Ectodermal cell (in vitro differentiated cells): Measurements from ENCODE around the gene ZBTB17.

ENCODE experiments used
- H3K27ac ChIP-seq: 2 replicates; pipeline ENCODE4 v1.7.0; 2013; ENCODE audit warnings: mild to moderate bottlenecking, low read depth, low read length; ENCODE audit not compliant: insufficient read depth, poor library complexity, severe bottlenecking
- H3K27me3 ChIP-seq: 2 replicates; pipeline ENCODE4 v1.7.0; 2013; ENCODE audit warnings: mild to moderate bottlenecking, low read length; ENCODE audit not compliant: insufficient read depth, control insufficient read depth, poor library complexity, severe bottlenecking
- H3K36me3 ChIP-seq: one replicate; pipeline ENCODE4 v1.7.0; 2013; ENCODE audit warnings: low read length; ENCODE audit not compliant: control insufficient read depth, insufficient read depth
- H3K4me1 ChIP-seq: one replicate; pipeline ENCODE4 v1.7.0; 2013; ENCODE audit warnings: low read length; ENCODE audit not compliant: control insufficient read depth, insufficient read depth
- H3K4me3 ChIP-seq: 2 replicates; pipeline ENCODE4 v1.7.0; 2013; ENCODE audit warnings: low read depth, low read length, control low read depth; ENCODE audit not compliant: insufficient read depth
- H3K9me3 ChIP-seq: 2 replicates; pipeline ENCODE4 v1.7.0; 2013; ENCODE audit warnings: mild to moderate bottlenecking, low read length, moderate library complexity; ENCODE audit not compliant: control insufficient read depth
- WGBS, 2 experiments: methylation state at CpG; one replicate each; pipeline ENCODE4 v1.1.7; 2013; ENCODE audit warnings: missing lambda C conversion rate in 2 of 2; 5-methylcytosine and 5-hydroxymethylcytosine counted together

ZBTB17 gene

GRCh38 chr1:15947382-15948090 is 28.4 kb downstream of the ZBTB17 start:
- H3K36me3 ChIP-seq = peaks cover 31% of the 10 kb centered on the region
- WGBS, 2 experiments = 86 to 90% methylated on average over 10 of the region's 10 CpGs

GRCh38 chr1:15946571-15947381 is 29.1 kb downstream of the ZBTB17 start:
- peaks cover 26% of the 10 kb centered on the region for H3K4me1 ChIP-seq

More at GRCh38 chr1:15947382-15948090, 28.4 kb downstream of the ZBTB17 start:
- Histone ChIP-seq H3K27ac (no peak overlapping the region), H3K27me3 (no peaks in the 10 kb centered on the region), H3K9me3 (no peaks in the 10 kb centered on the region), H3K4me3 (no peak overlapping the region), H3K4me1 (peaks cover 33% of the 10 kb centered on the region)

DNA sequence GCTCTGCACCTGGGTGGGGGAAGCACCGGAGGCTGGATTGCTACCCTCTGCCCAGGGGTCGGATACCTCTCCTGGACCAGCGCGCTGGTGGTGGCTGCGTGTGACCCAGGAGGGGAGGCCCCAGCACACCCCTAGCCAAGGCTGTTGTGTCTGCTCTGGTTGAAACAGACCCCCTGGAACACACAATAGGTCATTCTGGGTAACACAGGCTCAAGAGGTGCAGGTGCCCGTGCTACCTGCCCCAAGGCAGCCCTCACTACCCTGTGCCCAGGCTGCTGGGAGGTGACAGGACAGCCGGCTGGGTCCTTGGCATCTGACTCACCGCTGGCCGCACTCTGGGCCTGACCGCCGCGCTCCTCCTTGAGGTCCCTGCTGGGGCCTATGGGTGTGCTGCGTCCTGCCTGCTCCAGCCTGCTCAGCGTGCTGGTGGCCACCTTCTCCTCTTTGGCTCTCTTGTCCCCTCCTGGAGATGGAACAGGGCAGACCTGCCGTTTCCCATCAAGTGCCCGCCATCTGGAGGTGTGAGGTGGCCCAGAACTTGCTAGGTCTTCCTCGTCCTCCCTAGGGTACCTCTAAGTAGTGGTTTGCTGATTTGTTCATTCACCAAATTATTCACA is 30.0 kb downstream of the ZBTB17 start:
- H3K27me3 ChIP-seq = no peaks in the 10 kb centered on the region
- H3K4me3 ChIP-seq = no peak overlapping the region
- peaks cover 42% of the 10 kb centered on the region for H3K36me3 ChIP-seq
- peaks cover 22% of the 10 kb centered on the region for H3K4me1 ChIP-seq
- H3K27ac ChIP-seq = no peak overlapping the region
- 94 to 95% methylated on average over 17 of the region's 17 CpGs for WGBS, 2 experiments
- no peaks in the 10 kb centered on the region for H3K9me3 ChIP-seq

More at GRCh38 chr1:15946571-15947381, 29.1 kb downstream of the ZBTB17 start:
- H3K4me3 ChIP-seq = no peak overlapping the region
- H3K27ac ChIP-seq = no peak overlapping the region
- H3K36me3 ChIP-seq = peaks cover 37% of the 10 kb centered on the region
- H3K9me3 ChIP-seq = no peaks in the 10 kb centered on the region
- H3K27me3 ChIP-seq = no peaks in the 10 kb centered on the region
- 94 to 95% methylated on average over 18 of the region's 18 CpGs for WGBS, 2 experiments

- H3K9me3 ChIP-seq = no peaks in the 10 kb centered on the region
- peaks cover 21% of the 10 kb centered on the region for H3K4me1 ChIP-seq
- no peaks in the 10 kb centered on the region for H3K27me3 ChIP-seq
- H3K4me3 ChIP-seq = no peak overlapping the region
- 94 to 95% methylated on average over 39 of the region's 39 CpGs for WGBS, 2 experiments
- peaks cover 49% of the 10 kb centered on the region for H3K36me3 ChIP-seq
- no peak overlapping the region for H3K27ac ChIP-seq
Observed at GRCh38 chr1:15945011-15945831, 30.7 kb downstream of the ZBTB17 start.

GRCh38 chr1:15944308-15945010 is 31.4 kb downstream of the ZBTB17 start:
- Histone ChIP-seq H3K9me3 (no peaks in the 10 kb centered on the region), H3K27me3 (no peaks in the 10 kb centered on the region), H3K36me3 (peaks cover 49% of the 10 kb centered on the region), H3K4me1 (peaks cover 13% of the 10 kb centered on the region), H3K4me3 (no peak overlapping the region), H3K27ac (no peak overlapping the region)
- 95 to 96% methylated on average over 55 of the region's 55 CpGs for WGBS, 2 experiments

DNA sequence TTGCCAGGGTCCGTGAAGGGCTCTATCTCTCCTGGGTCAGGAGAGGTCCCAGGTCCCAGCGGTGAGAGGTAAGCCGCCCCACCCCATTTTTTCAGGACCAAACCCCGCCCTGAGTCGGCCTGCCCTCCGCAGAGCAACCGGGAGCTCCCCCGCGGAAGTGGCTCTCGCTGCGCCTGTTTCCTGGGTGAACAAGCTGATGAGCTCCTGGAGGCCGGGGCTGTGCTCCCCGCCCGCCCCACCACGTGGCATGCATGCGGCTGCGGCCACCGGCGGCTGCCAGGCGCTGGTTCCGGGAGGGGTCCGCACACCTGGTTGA is 32.0 kb downstream of the ZBTB17 start:
- H3K36me3 ChIP-seq = peaks cover 52% of the 10 kb centered on the region
- peaks cover 8% of the 10 kb centered on the region for H3K4me1 ChIP-seq
- 96 to 97% methylated on average over 22 of the region's 22 CpGs for WGBS, 2 experiments
- no peak overlapping the region for H3K27ac ChIP-seq
- no peaks in the 10 kb centered on the region for H3K9me3 ChIP-seq
- H3K27me3 ChIP-seq = no peaks in the 10 kb centered on the region
- H3K4me3 ChIP-seq = no peak overlapping the region

GRCh38 chr1:15943328-15943991 is 32.4 kb downstream of the ZBTB17 start:
- Histone ChIP-seq H3K36me3 (peaks cover 57% of the 10 kb centered on the region), H3K9me3 (no peaks in the 10 kb centered on the region), H3K27me3 (no peaks in the 10 kb centered on the region), H3K27ac (no peak overlapping the region), H3K4me3 (no peak overlapping the region), H3K4me1 (peaks cover 3% of the 10 kb centered on the region)
- 96% methylated on average over 33 of the region's 33 CpGs for WGBS, 2 experiments

DNA sequence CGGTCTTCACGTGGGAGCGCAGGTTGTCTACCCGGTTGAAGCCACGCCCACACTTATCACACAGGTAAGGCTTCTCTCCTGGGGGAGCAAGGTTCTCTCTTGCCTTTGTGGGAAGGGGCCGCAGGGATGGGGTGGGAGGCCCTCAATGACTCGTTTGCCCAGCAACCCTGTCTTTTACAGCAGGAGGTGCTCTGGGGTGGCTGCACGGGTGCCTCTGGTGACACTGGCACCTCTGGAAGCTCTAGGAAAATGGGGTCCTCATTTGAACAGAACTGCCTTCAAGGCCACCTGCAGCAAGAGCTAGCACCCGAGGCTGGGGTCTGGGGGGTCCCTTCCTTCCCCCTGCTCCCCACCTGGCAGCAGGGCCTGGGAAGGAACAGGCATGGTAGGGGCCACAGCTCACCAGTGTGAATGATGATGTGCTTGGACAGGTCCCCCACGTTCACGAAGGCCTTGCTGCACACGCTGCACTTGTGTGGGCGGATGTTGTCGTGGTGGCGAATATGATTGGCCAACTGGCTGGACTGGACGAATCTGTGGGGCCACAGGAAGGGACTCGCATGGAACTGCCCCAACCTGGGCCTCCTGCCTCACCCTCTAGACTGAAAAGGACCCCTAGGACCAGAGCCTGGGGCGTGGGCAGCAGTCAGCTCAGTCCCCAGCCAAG is 33.1 kb downstream of the ZBTB17 start:
- H3K4me3 ChIP-seq = no peak overlapping the region
- WGBS, 2 experiments = 95 to 96% methylated on average over 18 of the region's 18 CpGs
- no peaks in the 10 kb centered on the region for H3K4me1 ChIP-seq
- no peak overlapping the region for H3K27ac ChIP-seq
- no peaks in the 10 kb centered on the region for H3K9me3 ChIP-seq
- H3K36me3 ChIP-seq = peaks cover 59% of the 10 kb centered on the region
- no peaks in the 10 kb centered on the region for H3K27me3 ChIP-seq
